Stomach (tissue), 9 donors: Measurements from ENCODE around the gene VDAC1. TPM values are rescaled to one million over a fixed set of nuclear protein-coding genes. Genes with fewer than 3 reads are reported as not detected.

Experiments
- DNase-seq, 2 donors: peaks; one replicate each; pipeline versions ENCODE4 v3.0.0 to v3.0.0-alpha.2; 2013 to 2019
- H3K27ac ChIP-seq, 5 donors: fragments of 200-600 bp in 4 of 5; sonication (generic) in 4 of 5; one replicate each; pipeline ENCODE4 v1.5.1; 2013 to 2019; ENCODE audit warnings: mild to moderate bottlenecking in 1 of 5, moderate library complexity in 1 of 5
- H3K27me3 ChIP-seq, 3 donors: fragments of 200-600 bp; sonication (generic); one replicate each; pipeline ENCODE4 v1.5.1; 2017 to 2019; ENCODE audit warnings: mixed run types in 1 of 3
- H3K36me3 ChIP-seq, 4 donors: fragments of 200-600 bp; sonication (generic); 1 replicate in 3 of 4; 2 replicates in 1 of 4; pipeline ENCODE4 v1.5.1; 2016 to 2019
- H3K4me1 ChIP-seq, 4 donors: fragments of 200-600 bp; sonication (generic); one replicate each; pipeline ENCODE4 v1.5.1; 2016 to 2019
- H3K4me3 ChIP-seq, 4 donors: fragments of 200-600 bp; sonication (generic) in 3 of 4; one replicate each; pipeline ENCODE4 v1.5.1; 2016 to 2019; ENCODE audit warnings: mild to moderate bottlenecking in 1 of 4
- H3K9me3 ChIP-seq, 4 donors: fragments of 200-600 bp; sonication (generic); one replicate each; pipeline ENCODE4 v1.5.1; 2016 to 2019
- EP300 ChIP-seq: sonication (generic); formaldehyde crosslinking; IDR thresholded peaks from one replicate; pipeline ENCODE4 v1.6.1; 2017; ENCODE audit warnings: antibody characterized with exemption
- POLR2A ChIP-seq, 4 donors: fragments of 450-650 bp; IDR thresholded peaks; one replicate each; pipeline ENCODE4 v1.6.1; 2016; ENCODE audit warnings: antibody characterized with exemption in 4 of 4, control low read depth in 2 of 4, mild to moderate bottlenecking in 1 of 4, moderate library complexity in 1 of 4
- POLR2AphosphoS5 ChIP-seq, 3 donors: sonication (generic); formaldehyde crosslinking; IDR thresholded peaks; one replicate each; pipeline ENCODE4 v1.6.1; 2016; ENCODE audit warnings: antibody characterized with exemption in 3 of 3
- WGBS, 5 donors: extraction: QIAGEN DNeasy Blood & Tissue Kit in 3 of 5; methylation state at CpG; one replicate each; pipeline versions ENCODE4 v1.1.5 to v1.1.7; 2013 to 2018; 5-methylcytosine and 5-hydroxymethylcytosine counted together
- intact Hi-C: fragments of 100-400 bp; cut with DNase I; formaldehyde crosslinking; loops from one replicate; pipeline ENCODE4 v1.15.1; 2023; ENCODE audit warnings: low total_unique reads
- polyA plus RNA-seq, 3 donors: library from polyadenylated mRNA; stranded (reverse); fragments of 200-250 nt; gene quantifications; one replicate each; pipeline ENCODE4 v1.2.3, GENCODE V29; 2013
- total RNA-seq, 5 donors: library from RNA; depleted of rRNA; stranded (reverse); fragments of >200 nt; gene quantifications; one replicate each; pipeline versions ENCODE4 v1.1.0 to v1.2.3, GENCODE V29; 2014 to 2016
- TF ChIP-seq, protein P1 (sequence below), 7 experiments: fragments of 450-650 bp in 4 of 7; fragments of 200-600 bp in 3 of 7; sonication (generic) in 3 of 7; IDR thresholded peaks; one replicate each; pipeline ENCODE4 v1.5.1; 2016 to 2019; ENCODE audit warnings: antibody characterized with exemption in 7 of 7, control low read depth in 2 of 7, mild to moderate bottlenecking in 1 of 7
- donor health status: healthy with polysubstance abuse.
- donor health status: Bipolar disorder and iron deficiency.
- donor health status: healthy.

Gene VDAC1
- total and polyA plus RNA-seq, 8 donors, result 55.8 to 307 (median 147) TPM

DNA sequence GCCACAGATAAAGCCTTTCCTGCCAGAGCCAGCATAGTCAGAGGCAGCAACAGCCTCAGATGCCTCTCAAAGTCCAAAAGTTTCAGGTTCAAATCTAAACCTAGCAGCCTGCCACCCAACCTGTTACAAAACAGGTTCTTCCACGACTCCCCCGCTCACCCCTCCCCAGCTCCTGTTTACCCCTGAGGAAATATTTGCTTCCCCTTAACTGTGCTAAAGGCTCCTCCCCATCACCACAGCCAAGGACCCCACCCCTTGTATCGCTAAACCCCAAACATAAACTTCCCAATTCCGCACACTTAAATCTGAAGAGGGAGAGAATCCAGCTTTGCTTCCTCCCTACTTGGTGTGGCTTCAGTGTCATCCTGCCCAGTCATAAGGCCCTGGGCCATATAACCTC lies 15.4 kb upstream of the VDAC1 start:
- Histone ChIP-seq H3K4me1 (peaks cover 11 to 26% (median 17%) of the 10 kb centered on the region in 4 donors), H3K4me3 (no peak overlapping the region), H3K9me3 (no peaks in the 10 kb centered on the region), H3K27me3 (no peaks in the 10 kb centered on the region), H3K36me3 (no peaks in the 10 kb centered on the region), H3K27ac (peak overlapping the region; percentile 76 to 89 (median 79))
- no peak for TF ChIP-seq POLR2A (IDR thresholded peaks at IDR 0.05)
- TF ChIP-seq, protein P1, sequence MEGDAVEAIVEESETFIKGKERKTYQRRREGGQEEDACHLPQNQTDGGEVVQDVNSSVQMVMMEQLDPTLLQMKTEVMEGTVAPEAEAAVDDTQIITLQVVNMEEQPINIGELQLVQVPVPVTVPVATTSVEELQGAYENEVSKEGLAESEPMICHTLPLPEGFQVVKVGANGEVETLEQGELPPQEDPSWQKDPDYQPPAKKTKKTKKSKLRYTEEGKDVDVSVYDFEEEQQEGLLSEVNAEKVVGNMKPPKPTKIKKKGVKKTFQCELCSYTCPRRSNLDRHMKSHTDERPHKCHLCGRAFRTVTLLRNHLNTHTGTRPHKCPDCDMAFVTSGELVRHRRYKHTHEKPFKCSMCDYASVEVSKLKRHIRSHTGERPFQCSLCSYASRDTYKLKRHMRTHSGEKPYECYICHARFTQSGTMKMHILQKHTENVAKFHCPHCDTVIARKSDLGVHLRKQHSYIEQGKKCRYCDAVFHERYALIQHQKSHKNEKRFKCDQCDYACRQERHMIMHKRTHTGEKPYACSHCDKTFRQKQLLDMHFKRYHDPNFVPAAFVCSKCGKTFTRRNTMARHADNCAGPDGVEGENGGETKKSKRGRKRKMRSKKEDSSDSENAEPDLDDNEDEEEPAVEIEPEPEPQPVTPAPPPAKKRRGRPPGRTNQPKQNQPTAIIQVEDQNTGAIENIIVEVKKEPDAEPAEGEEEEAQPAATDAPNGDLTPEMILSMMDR (IDR thresholded peaks at IDR 0.05), result no peak
- no peak for TF ChIP-seq EP300
- peak in 2 of 3 donors; percentile 51 to 57 for TF ChIP-seq POLR2AphosphoS5 (IDR thresholded peaks at IDR 0.05)
- DNase-seq, result peak; percentile 78 to 93
- intact Hi-C loops, result no loop called here
- 15 to 37% (median 19%) methylated on average over 4 of the region's 4 CpGs for WGBS, 5 donors

DNA sequence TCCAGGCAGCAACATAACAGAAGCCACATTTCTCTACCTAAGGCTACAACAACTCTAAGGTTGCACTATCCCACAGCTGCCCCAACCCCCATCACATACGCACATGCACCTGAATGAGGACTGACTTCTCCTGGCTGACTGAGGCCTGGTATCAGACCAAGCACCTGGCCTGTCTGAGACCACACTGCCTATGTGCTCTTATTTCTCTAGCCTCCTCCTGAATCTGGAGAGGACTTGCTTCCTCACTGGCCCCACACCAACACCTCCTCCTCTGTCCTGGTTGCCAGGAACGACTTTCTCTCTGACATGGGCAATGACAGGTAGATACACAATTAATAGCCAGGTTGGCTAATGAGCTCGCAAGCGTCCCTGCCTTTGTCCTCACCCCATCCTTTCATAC lies 14.9 kb upstream of the VDAC1 start:
- DNase-seq, result peak; percentile 39 to 43
- WGBS, 5 donors, result 26 to 55% (median 30%) methylated on average over 4 of the region's 4 CpGs
- no peaks in the 10 kb centered on the region for H3K36me3 ChIP-seq
- H3K27ac ChIP-seq, result peak overlapping the region; percentile 76 to 89 (median 79)
- H3K27me3 ChIP-seq, result no peaks in the 10 kb centered on the region
- TF ChIP-seq, protein P1 (IDR thresholded peaks at IDR 0.05), result no peak
- TF ChIP-seq EP300 (no peak), POLR2AphosphoS5 (IDR thresholded peaks at IDR 0.05) (no peak), POLR2A (IDR thresholded peaks at IDR 0.05) (no peak)
- intact Hi-C loops, result no loop called here
- no peak overlapping the region for H3K4me3 ChIP-seq
- H3K4me1 ChIP-seq, result peaks cover 11 to 26% (median 17%) of the 10 kb centered on the region in 4 donors
- no peaks in the 10 kb centered on the region for H3K9me3 ChIP-seq

DNA sequence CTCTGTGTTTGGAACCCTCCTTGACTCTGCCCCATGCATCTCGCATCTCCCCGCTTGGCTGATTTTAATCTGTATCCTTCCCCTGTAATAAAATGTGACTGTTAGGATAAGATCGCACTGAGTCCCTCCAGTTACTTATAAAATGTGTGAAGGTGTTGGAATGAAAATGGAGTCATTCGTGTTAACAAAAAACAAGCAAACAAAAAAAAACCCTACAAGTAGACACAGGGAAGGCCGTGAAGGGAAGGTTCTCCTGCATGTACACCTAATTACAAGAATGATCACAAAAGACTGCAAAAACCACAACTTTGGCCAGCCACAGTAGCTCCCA lies 14.2 kb upstream of the VDAC1 start:
- 38 to 83% (median 45%) methylated on average over 5 of the region's 5 CpGs for WGBS, 5 donors
- intact Hi-C loops, result no loop called here
- no peak for TF ChIP-seq EP300
- TF ChIP-seq, protein P1 (IDR thresholded peaks at IDR 0.05), result no peak

DNA sequence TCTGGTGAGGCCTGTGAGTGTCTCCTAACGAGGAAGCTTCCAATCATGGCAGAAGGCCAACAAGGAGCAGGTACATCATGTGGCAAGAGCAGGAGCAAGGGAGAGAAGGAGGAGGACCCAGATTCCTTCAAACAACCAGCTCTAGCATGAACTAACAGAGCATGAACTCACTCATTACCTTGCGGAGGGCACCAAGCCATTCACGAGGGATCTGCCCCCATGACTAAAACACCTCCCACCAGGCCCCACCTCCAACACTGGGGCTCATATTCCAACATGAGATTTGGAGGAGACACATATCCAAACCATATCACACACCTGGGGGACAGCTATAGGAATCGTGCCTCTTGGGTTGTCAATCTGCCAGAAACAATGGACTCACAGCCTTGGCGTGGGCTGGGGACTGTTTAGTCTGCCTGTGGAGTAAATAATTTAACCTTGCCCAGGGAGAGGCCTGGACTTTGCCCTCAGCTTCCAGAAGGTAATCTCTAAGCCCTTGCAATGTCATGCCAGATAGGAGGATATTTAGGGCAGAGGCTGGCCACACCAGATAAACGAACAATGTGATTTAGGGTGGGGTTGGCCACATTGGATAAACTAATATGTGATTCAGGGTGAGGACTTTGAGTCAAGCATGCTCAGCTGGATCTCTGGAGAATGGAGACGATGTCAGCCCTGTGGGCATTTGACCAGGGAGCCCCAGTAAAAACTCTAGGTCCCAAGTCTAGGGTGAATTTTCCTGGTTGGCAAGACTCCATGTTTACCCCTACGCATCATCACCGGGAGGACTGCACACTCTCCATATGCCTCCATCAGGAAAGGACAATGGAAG lies 13.6 kb upstream of the VDAC1 start:
- DNase-seq, result peak; percentile 85 to 94
- 28 to 54% (median 44%) methylated on average over 9 of the region's 9 CpGs for WGBS, 5 donors
- TF ChIP-seq POLR2AphosphoS5 (IDR thresholded peaks at IDR 0.05), result peak; percentile 8 to 86 (median 82)
- TF ChIP-seq POLR2A (IDR thresholded peaks at IDR 0.05), result no peak
- Histone ChIP-seq H3K9me3 (no peaks in the 10 kb centered on the region), H3K27me3 (no peaks in the 10 kb centered on the region), H3K27ac (peak overlapping the region; percentile 77 to 89 (median 80)), H3K4me1 (peaks cover 11 to 26% (median 17%) of the 10 kb centered on the region in 4 donors), H3K36me3 (no peaks in the 10 kb centered on the region), H3K4me3 (no peak overlapping the region)
- intact Hi-C loops, result no loop called here

More for the DNA sequence above, 14.2 kb upstream of the VDAC1 start:
- no peaks in the 10 kb centered on the region for H3K27me3 ChIP-seq
- no peaks in the 10 kb centered on the region for H3K36me3 ChIP-seq
- H3K9me3 ChIP-seq, result no peaks in the 10 kb centered on the region
- DNase-seq, result no peak
- H3K27ac ChIP-seq, result peak overlapping the region; percentile 76 to 89 (median 79)
- peaks cover 11 to 26% (median 17%) of the 10 kb centered on the region in 4 donors for H3K4me1 ChIP-seq
- no peak overlapping the region for H3K4me3 ChIP-seq

DNA sequence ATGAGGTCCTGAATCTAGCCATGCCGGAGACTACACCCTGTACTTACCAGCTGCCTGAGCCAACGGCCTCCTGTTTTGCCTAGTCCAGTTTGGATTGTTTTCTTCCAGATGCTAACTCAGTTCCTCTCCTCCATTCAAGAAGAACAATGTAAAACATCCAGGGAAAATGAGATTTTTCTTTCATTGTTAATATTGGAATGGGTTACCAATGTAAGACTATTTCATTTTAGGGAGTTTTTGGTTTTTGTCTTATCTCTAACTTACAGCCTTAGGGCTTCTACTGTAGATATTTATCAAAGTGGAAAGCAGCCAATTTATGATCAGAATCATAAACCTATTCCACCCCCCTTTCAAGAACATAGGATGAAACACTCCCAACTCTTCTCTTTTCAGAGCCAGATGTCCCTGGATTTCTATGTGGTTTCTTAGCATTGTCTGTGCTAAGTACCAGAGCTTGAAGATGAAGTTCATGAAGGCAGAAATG lies 3.5 kb upstream of the VDAC1 start:
- H3K27ac ChIP-seq, result no peak overlapping the region
- intact Hi-C loops, result no loop called here
- no peaks in the 10 kb centered on the region for H3K36me3 ChIP-seq
- peaks cover 12 to 24% (median 21%) of the 10 kb centered on the region in 4 donors for H3K4me1 ChIP-seq
- no peaks in the 10 kb centered on the region for H3K27me3 ChIP-seq
- WGBS, 5 donors, result 59 to 71% (median 63%) methylated on average over 2 of the region's 2 CpGs
- H3K9me3 ChIP-seq, result no peaks in the 10 kb centered on the region
- no peak for DNase-seq
- H3K4me3 ChIP-seq, result no peak overlapping the region
- TF ChIP-seq, protein P1 (IDR thresholded peaks at IDR 0.05), result no peak
- TF ChIP-seq POLR2AphosphoS5 (IDR thresholded peaks at IDR 0.05), result no peak
- TF ChIP-seq EP300, result no peak
- no peak for TF ChIP-seq POLR2A (IDR thresholded peaks at IDR 0.05)
